Measurements from ENCODE around the gene CXXC5.
"Not testable (repeated sequence)": the region's sequence is repeated elsewhere in the genome, so short reads cannot be mapped to it uniquely, and the experiment has no call there.

The CXXC5 gene

DNA sequence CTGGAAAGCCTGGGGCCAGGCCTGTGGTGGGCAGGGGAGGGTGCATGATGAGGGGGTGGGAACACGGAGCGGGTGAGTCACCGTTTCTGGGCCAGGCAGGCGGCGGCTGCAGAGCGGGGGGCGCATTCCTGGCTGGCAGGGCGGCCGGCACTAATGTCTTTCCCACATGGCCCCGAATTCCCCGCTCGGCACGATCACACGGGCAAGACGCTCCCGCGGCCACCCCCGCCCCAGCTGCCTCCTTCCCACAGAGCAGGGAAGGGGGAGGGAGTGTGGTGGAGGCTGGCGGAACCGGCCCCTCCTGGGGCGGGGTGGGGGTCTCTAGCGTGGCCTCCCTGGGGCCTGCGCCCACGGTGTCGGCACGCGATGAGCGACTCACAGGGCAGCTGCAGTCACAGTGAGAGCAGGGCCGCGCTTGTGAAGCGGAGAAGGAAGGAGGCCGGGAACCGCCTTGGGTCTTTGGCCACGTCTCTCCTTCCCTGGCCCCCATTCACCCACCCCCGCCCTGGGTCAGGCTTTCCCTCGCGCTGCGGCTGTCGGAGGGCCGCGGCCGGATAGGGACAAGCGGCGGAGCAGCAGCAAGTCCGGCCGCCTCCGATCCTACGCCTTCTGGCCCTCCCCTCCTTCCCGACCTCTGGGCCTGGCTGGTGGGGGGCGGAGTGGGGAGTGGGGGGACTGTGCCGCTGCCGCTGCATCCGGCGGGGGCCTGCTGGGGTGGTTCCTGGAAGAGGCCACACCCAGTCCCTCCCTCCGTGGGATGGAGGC lies 48.9 kb downstream of the CXXC5 start:
- no peak for DNase-seq

DNA sequence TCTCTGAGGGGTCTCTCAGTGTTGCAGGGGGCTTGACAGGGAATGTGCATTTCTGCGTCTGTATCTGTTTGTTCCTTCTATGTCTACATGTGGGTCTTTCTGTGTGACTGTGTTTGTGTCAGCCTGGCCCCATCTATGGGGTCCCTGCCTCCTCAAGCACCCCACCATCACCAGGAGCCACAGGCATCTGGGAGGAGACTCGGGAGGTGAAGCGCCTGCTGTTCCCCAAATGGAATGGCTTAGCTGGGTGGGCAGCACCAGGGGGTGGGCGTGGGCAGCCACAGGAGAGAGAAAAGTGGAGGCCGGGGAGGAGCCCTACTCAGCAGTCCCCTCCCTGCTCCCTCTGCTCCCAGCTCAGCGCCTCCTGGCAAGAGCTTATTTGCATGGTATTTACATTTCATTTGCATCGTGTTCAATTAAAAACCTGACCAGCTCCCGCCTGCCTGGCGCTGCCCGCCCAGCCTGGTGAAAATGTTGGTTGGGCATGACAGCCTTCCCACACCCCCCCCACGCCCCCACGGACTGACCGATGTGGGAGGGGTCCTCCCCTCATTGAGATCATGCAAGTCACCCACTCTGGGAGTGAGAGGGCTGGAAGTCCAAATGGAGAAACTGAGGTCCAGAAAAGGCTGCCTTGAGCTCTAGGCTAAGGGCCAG lies 50.5 kb downstream of the CXXC5 start:
- DNase-seq: no peak

DNA sequence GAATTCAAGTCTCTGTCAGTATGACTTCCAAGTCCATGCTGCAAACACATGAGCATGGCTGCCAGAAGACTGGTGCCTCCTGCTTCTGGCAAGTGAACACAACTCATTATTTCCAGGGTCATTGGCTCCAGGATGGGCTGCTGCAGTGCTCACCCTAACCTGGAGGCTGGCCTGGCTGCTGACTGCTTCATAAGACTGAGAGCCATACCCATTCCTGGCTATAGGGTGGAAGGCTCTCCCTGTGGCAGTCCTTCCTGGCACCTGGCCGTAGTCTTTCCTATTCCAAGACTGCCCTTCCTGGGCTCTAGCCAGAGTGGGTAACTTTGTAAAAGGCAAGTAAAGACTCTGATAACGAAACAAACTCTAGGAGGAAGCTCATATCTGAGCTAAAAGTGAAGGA lies 51.2 kb downstream of the CXXC5 start:
- no peak for DNase-seq

DNA sequence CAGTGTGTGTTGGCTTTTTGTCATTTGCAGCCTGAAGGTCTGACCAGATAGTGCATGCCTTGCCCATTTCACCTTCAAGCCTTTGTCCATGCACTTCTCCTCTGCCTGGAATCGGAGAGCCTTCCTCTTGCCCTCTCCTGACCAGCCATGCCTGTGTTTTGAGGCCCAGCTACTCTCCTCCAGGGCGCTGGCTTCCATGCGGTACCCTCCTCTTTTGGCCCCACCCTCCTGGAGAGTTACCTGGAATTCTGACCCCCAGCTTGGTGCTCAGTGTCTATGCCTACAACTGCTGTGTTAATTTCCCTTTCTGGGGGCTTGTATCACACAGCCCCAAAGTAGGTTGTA lies 52.5 kb downstream of the CXXC5 start:
- no peak for DNase-seq

DNA sequence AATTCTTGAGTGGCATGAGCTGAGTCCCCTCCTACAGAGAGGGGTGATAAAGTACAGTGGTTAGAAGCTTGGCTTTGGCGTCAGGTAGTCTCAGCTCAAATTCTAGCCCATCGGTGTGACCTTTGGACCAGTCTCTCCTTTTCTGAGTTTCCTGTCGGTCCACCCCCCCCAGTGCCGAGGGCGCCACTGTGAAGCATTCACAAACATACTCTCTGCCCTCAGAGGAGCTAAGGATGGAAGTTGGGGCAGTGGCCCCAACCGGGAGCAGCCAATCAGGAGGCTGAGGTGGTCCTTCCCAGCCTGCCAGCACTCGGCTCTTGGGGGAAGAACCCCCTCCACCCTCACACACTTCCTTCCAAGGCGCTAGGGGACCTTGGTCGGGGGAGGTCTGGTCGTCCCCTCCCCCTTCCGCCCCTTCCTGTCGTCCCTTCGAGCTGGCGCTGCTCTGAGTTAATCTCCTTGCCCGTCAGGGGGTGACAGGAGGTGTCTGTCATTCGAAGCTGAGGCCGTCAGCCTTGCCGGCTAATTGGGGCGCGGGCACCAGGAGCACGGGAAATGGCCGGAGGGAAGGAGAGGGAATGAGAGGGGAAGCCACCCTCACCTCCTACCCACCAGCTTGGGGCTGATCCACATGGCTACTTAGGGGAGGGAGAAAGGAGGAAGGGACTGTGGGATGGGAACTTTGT lies 53.0 kb downstream of the CXXC5 start:
- no peak for DNase-seq

DNA sequence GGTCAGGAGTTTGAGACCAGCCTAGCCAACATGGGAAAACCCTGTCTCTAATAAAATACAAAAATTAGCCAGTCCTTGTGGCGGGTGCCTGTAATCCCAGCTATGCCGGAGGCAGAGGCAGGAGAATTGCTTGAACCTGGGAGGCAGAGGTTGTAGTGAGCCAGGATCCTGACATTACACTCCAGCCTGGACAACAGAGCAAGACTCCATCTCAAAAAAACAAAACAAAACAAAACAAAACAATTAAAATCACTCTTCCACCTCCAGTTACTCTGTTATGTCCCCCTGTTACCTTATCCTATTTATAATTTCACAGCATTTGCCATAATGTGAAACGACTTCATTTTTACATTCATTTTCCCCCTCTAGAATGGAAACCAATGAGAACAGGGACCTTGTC lies 54.4 kb downstream of the CXXC5 start:
- DNase-seq: no peak

DNA sequence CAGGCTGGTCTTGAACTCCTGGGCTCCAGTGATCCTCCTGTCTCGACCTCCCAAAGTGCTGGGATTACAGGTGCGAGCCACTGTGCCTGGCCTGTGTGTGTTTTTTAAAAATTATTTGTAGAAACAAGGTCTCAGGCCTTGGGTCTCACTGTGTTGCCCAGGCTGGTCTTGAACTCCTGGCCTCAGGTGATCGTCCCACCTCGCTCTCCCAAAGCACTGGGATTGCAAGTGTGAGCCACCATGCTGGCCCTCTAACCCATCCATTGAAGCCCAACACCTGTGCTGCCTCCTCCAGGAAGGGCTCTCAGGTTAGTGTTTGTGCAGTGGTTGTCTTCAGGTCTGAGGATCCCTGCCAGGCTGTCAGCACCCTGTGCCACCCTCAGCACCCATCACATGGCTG lies 56.6 kb downstream of the CXXC5 start:
- DNase-seq: no peak

DNA sequence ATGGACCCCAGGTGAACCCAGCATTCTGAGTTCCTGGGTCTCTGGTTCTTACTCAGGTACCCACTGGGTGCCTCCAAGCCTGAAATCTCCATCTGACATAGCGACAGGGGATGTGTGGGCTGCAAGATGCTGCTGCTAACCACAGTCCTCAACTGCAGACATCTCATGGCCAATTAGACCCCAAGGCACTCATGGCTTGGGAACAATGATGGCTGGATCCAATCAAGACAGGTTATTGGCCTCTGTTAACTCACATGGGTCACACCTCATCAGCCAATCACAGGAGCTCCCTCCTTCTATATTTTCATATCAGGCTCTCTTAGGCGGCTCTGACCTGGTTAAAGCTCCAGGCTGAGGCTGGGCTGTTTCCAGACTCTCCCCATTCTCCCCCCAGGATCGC lies 57.0 kb downstream of the CXXC5 start:
- DNase-seq: no peak

DNA sequence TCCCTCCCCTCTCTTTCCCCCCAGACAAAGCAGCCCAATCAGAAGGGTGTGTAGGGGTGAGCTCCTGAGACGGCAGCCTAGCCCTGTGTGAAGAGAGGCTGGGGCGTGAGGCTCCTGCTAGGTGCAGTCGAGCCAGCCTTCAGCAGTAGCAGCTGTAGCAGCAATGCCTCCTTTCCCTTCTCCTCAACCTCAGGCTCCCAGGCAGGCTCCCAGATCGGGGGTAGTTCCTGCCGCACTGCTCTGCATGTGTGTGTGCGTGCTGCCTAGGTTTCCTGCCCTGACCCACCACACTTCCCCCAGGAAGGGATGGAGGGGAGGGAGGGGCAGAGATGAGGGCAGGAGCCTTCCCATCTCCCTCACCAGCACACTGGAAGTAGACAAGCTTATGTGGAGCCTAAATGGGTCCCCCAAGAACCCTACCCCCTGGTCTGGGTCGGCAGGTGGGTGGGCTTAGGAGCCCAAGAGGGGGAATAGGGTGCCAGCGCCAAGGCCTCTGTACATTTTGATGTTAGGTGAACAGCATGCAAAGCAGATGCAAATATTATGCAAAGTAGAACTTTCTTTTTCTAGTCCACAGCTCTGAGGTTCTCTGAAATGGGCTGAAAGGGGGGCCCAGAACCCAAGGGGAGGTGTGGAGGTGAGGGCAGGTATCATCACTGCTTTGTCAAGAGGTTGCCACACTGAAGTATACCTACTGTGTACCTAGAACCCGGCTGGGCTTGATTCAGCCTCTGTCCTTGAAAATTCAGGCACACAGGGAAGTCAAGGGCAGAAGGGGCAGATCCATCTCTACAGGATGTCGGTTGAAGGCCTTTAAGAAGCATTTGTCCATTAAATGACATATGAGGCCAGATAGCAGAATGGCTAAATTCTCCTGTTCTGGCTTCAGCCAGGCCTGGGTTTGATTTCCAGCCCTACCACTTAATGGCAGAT lies 57.8 kb downstream of the CXXC5 start:
- DNase-seq: no peak

DNA sequence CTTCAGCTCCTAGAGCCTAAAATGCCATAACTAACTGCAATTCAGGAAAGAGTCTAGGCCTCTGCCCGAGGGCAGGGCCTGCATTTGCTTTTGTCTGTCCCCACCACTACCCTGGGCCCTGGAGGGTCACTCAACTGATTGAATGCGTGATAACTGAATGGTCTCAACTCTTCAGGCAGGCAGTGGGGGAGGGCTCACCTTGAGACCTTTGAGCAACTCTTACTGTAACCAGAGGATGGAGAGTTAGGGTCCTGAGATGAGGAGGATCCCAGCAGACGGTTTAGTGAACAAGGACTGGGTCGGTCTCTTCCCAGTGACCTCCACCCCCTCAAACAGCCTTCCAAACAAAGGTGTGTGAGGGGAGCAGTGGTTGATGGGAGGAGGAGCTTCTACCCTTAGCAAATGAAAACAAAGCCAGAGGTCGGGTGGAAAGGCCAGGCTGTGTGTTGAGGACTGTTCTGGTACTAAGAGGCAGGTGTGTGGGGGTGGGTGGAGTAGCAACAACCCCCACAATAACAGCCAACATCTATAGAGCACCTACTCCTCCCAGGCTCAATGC lies 59.4 kb downstream of the CXXC5 start:
- peak; percentile 31 for DNase-seq

DNA sequence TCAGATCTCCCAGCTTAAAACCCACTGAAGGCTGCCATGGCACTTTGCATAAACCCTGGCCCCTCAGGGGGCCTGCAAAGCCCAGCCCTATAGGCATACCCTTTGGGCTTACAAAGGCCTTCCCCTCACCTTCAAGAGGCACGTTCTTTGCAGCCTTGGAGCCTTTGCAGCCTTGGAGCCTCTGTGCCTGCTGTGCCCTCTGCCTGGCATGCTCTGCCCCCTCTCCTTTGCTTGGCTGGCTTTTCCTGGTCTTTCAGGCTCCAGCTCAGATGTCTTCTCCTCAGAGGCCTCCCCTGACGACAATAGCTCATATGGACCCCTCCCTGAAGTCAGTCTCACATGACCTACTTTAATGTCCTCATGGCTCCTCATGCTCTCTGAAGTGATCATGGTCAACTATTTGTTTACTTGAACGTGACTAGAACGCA lies 60.3 kb downstream of the CXXC5 start:
- peak; percentile 63 for DNase-seq

DNA sequence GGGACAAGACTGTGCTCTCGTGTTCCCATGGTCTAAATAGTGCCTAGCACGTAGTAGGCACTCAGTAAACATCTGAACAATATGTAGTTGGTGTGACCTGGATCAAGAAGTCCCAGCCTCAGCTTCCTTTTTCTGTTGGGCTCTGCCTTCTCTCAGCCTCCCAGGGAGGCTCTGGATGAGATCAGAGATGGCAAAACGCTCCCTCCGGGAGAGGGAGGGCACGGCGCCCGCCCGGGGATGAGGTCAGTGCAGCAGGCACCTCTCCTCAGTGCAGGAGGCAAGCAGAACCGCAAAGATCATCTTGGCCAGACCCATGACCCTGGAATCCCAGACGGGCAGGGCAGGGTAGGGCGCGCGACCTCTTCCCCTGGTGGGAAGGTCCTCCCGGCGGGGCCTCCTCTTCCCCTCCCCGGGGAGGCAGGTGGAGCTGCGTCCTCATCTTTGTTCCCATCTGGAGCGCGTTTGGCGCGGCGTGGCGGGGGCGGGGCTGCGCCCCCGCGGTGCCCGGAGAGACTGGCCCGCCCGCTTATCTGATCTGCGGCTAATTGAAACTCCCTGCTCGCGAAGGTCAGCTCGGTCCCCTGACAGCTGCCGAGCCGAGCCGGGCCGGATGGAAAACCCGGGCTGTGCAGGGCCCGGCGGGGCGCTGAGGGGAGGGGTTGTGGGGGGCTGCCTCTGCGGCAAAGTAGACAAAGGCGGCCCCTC lies 60.9 kb downstream of the CXXC5 start:
- DNase-seq: peak; percentile 63

DNA sequence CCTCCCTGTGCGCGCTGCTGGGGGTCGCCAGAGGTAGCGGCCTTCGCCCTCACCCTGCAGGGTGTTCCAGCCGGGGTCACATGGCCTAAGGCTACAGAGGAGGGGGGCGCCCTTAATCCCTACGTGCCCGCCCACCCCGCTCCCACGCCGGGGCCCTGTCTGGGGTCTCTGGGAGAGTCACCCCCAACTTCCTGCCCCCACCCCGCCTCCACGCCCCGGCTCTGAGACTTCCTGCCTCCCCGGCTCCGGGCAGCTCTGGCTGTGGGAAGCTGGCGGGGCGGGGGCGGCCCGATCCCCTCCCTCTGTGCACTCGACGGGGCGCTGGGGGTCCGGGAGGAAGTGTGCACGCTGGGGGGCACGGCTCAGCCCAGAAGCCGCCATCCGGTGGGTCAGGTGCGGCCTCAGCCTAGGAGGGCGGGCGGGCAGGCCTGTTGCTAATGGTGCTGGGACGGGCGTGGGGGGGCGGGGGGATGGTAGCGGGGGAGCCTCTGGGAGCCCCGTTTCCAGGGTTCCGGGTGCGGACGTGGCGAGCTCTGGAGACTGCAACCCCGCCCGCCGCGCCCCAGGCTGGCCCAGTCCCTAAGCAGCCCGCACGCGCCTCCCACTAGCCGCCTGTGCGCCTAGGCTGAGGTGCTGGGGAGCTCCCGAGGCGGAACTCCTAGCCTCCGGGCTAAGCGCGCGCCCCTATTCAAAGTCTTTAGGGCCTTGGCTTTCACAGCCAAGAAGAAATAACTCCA lies 61.6 kb downstream of the CXXC5 start:
- peak; percentile 18 for DNase-seq

DNA sequence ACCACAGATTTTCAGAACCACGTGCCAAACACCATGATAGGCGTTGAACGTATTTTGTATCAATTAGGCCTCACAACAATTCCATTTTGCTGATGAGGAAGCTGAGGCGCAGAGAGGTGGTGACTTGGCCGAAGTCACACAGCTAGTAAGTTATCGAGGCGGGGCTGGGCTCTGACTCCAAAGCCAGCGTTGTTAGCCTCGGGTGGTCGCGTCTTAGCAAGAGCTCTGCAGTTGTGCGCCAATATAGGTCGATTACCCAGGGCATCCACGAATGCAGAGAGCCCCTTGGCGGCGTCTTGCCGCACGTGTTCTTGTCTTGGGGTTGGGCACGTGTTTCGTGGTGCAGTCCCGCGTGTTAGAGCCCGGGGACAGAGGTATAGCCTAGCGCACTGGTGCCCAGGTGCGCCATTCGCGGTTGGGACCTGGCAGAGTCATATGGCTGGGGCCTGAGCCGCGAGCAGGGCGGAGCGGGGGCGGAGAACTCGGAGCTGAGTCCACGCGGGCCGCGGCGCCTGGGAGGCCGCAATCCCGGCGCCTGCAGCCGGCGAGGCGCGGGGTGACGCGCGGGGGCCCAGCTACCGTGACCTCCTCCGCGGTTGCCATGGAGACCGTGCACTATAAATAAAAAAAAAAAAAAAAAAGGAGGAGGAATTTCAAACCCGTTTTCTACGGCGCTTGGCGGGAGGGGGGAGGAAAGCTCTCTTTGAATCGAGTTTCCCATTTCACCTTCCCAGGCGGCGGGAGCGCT lies 62.3 kb downstream of the CXXC5 start:
- DNase-seq: peak; percentile 24

DNA sequence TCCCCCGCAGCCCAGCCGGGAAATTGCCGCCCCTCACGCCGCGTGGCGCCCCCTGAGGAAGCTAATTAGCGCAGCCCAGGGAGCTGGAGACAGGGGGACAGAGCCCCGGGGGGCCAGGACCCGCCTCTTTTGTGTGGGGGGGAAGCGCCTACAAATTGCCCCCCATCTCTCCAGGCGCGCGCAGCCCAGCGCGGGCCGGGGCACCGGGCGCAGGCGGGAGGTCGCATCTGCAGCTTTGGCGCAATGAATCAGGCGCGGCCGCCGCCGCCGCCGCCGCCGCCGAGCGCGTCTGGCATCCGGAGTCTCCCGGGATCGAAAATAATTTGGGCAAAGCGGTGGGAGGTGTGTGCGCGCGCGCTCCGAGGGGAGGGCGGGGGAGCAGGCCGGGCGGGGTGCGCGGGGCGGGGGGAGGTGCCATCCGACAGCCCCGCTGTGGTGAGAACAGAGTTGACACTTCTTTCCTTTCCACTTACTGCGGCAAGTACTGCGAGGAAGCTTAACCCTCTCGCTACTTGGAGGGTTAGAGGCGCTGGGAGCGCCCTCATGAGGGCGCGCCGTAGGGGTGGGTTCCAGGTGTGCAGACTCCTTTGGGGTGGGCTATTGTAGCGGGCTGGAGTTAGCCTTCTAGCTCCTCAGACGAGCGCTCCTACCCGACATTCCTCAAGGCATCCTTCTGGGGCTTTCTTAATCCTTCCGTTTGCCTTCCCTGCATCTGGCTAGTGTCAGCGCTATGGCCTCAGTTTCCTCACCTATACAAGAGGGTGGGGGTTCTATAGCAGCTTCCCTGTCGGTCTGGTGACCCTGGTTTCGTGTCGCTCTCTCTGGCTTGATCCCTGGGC lies 63.1 kb downstream of the CXXC5 start:
- peak; percentile 17 for DNase-seq

DNA sequence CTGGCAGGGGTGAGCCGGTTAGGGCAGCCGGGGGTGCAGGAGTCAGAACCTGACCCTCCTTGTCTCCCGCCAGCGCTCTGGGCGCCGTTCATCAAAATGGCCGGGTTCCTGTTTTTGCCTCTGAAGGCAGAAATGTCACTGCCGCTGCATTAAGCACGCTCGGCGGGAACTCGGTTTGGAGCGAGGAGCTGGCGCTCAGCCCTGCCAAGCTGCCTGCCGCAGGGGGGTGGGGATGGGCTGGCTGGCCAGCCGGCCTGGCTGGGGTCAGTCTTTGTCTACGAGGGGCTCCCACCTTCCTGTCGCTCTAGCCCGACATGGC lies 63.7 kb downstream of the CXXC5 start:
- DNase-seq: no peak

DNA sequence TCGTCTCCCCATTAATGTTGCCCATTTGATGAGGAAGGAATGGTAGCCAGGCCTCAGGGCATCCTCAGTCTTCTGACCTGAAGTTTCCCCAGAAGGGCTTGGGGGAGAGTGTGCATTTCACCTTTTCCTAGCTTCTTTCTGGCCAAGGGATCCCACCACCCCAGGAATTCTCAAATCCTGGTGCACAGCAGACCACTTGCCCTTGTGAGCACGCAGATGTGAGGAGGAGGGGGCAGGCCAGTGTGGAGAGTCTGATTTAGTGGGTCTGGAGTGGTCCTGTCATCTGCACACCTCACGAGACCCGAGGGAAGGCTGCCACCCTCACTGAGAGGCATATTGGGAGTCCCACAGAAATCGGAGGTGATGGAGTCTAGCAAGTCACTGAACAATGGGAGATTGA lies 64.3 kb downstream of the CXXC5 start:
- no peak for DNase-seq

DNA sequence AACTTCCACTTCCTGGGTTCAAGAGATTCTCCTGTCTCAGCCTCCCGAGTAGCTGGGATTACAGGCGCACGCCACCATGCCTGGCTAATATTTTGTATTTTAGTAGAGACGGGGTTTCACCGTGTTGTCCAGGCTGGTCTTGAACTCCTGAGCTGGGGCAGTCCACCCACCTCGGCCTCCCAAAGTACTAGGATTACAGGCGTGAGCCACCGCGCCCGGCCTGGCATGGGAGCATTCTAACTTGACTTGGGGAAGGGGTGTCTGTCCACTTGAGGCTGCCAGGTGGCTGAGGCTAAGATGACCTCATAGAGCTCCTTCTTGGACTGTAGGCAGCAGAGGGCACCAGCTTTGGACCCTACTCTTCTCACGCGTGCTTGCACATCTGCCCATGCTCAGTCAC lies 65.7 kb downstream of the CXXC5 start:
- DNase-seq: not testable (repeated sequence)

DNA sequence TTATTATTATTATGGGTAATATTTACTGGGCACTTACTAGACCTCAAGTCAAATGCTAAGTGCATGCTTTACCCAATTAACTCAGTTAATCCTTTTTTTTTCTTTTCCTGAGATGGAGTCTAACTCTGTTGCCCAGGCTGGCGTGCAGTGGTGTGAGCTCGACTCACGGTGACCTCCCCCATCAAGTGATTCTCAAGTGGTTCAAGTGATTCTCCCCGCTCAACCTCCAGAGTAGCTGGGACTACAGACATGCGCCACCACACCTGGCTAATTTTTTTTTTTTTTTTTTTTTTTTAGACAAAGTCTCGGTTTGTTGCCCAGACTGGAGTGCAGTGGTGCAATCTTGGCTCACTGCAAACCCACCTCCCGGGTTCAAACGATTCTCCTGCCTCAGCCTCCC lies 69.1 kb downstream of the CXXC5 start:
- no peak for DNase-seq

DNA sequence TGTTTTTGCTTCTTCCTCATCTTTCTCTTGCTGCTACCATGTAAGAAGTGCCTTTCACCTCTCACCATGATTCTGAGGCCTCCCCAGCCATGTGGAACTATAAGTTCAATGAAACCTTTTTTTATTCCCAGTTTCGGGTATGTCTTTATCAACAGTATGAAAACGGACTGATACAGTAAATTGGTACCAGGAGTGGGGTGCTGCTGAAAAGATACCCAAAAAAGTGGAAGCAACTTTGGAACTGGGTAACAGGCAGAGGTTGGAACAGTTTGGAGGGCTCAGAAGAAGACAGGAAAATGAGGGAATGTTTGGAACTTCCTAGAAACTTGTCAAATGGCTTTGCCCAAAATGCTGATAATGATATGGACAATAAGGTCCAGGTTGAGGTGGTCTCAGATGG lies 70.3 kb downstream of the CXXC5 start:
- DNase-seq: not testable (repeated sequence)
